Osteoblast (primary cell): ENCODE measurements around the gene CACNG1. TPM values are rescaled to one million over a fixed set of nuclear protein-coding genes. Genes with fewer than 3 reads are reported as not detected.

ENCODE experiments used
- DNase-seq: peaks from one replicate; pipeline ENCODE4 v3.0.0; 2011; ENCODE audit warnings: low spot score, mixed read lengths; ENCODE audit not compliant: insufficient read length; ENCODE audit errors: missing footprints
- H2AFZ ChIP-seq: 2 replicates; pipeline ENCODE4 v1.6.0; 2011; ENCODE audit warnings: mild to moderate bottlenecking, low read length
- H3K27ac ChIP-seq: 2 replicates; pipeline ENCODE4 v1.5.1; 2011; ENCODE audit warnings: mild to moderate bottlenecking, low read depth, low read length, moderate library complexity
- H3K27me3 ChIP-seq: 2 replicates; pipeline ENCODE4 v1.6.0; 2012; ENCODE audit warnings: mild to moderate bottlenecking, control low read depth, inconsistent platforms, low read length, moderate library complexity; ENCODE audit not compliant: insufficient read depth
- H3K36me3 ChIP-seq: 2 replicates; pipeline ENCODE4 v1.5.1; 2011; ENCODE audit warnings: mild to moderate bottlenecking, low read length, control low read depth, moderate library complexity; ENCODE audit not compliant: insufficient read depth
- H3K4me1 ChIP-seq: 2 replicates; pipeline ENCODE4 v1.5.1; 2011; ENCODE audit warnings: mild to moderate bottlenecking, low read length, control low read depth, moderate library complexity; ENCODE audit not compliant: insufficient read depth
- H3K4me2 ChIP-seq: 2 replicates; pipeline ENCODE4 v1.6.0; 2011; ENCODE audit warnings: mild to moderate bottlenecking, low read length; ENCODE audit not compliant: insufficient read depth
- H3K4me3 ChIP-seq: fragments of 200-600 bp; sonication (generic); 3 replicates; pipeline ENCODE4 v1.5.1; 2012; ENCODE audit warnings: mild to moderate bottlenecking, low read length, inconsistent platforms; ENCODE audit not compliant: insufficient read depth
- H3K79me2 ChIP-seq: 2 replicates; pipeline ENCODE4 v1.6.0; 2012; ENCODE audit warnings: mild to moderate bottlenecking, low read length, control low read depth, inconsistent platforms; ENCODE audit not compliant: insufficient read depth
- H3K9me3 ChIP-seq: 2 replicates; pipeline ENCODE4 v1.5.1; 2011; ENCODE audit warnings: low read depth, low read length, control low read depth
- H4K20me1 ChIP-seq: 2 replicates; pipeline ENCODE4 v1.6.0; 2012; ENCODE audit warnings: mild to moderate bottlenecking, low read length, control low read depth; ENCODE audit not compliant: insufficient read depth
- CTCF ChIP-seq: IDR thresholded peaks from 2 replicates; pipeline ENCODE4 v1.5.1; 2011; ENCODE audit warnings: mild to moderate bottlenecking, low read depth, low read length, moderate library complexity; ENCODE audit errors: extremely low read depth
- total RNA-seq: library from RNA; depleted of rRNA; stranded (reverse); fragments of >200 nt; gene quantifications from 2 replicates; pipeline ENCODE4 v1.2.3, GENCODE V29; 2012

CACNG1 gene
- total RNA-seq, 1 donor: not detected

- no peaks in the 10 kb centered on the region for H3K4me1 ChIP-seq
- H3K4me2 ChIP-seq: no peak overlapping the region
- H3K4me3 ChIP-seq: no peak overlapping the region
- no peaks in the 10 kb centered on the region for H3K79me2 ChIP-seq
- peaks cover 24% of the 10 kb centered on the region for H3K27me3 ChIP-seq
- H2AFZ ChIP-seq: no peak overlapping the region
- TF ChIP-seq CTCF: no peak
- DNase-seq: no peak
- no peaks in the 10 kb centered on the region for H3K9me3 ChIP-seq
- no peaks in the 10 kb centered on the region for H3K36me3 ChIP-seq
- H4K20me1 ChIP-seq: no peaks in the 10 kb centered on the region
- H3K27ac ChIP-seq: no peak overlapping the region
These were observed 19.1 kb upstream of the CACNG1 start for GRCh38 chr17:67025216-67025792.

- Histone ChIP-seq H3K27ac (no peak overlapping the region), H4K20me1 (no peaks in the 10 kb centered on the region), H3K36me3 (no peaks in the 10 kb centered on the region), H2AFZ (no peak overlapping the region), H3K27me3 (peaks cover 16% of the 10 kb centered on the region), H3K4me3 (no peak overlapping the region), H3K79me2 (no peaks in the 10 kb centered on the region), H3K4me2 (no peak overlapping the region), H3K4me1 (no peaks in the 10 kb centered on the region), H3K9me3 (no peaks in the 10 kb centered on the region)
- no peak for DNase-seq
- no peak for TF ChIP-seq CTCF
These were observed 18.0 kb upstream of the CACNG1 start for GRCh38 chr17:67026341-67026740.

GRCh38 chr17:67027031-67027628 lies 17.2 kb upstream of the CACNG1 start:
- peaks cover 9% of the 10 kb centered on the region for H3K27me3 ChIP-seq
- no peak overlapping the region for H3K4me2 ChIP-seq
- no peaks in the 10 kb centered on the region for H3K36me3 ChIP-seq
- no peak overlapping the region for H3K4me3 ChIP-seq
- H3K4me1 ChIP-seq: no peaks in the 10 kb centered on the region
- no peak overlapping the region for H3K27ac ChIP-seq
- peak; percentile 88 for DNase-seq
- no peaks in the 10 kb centered on the region for H3K9me3 ChIP-seq
- no peak overlapping the region for H2AFZ ChIP-seq
- no peaks in the 10 kb centered on the region for H4K20me1 ChIP-seq
- H3K79me2 ChIP-seq: no peaks in the 10 kb centered on the region
- TF ChIP-seq CTCF: no peak

GRCh38 chr17:67030641-67031040 lies 13.7 kb upstream of the CACNG1 start:
- Histone ChIP-seq H3K27me3 (peaks cover 8% of the 10 kb centered on the region), H3K4me1 (no peaks in the 10 kb centered on the region), H3K4me3 (no peak overlapping the region), H3K4me2 (no peak overlapping the region), H3K36me3 (no peaks in the 10 kb centered on the region), H3K27ac (no peak overlapping the region), H4K20me1 (no peaks in the 10 kb centered on the region), H3K79me2 (no peaks in the 10 kb centered on the region), H2AFZ (no peak overlapping the region), H3K9me3 (no peaks in the 10 kb centered on the region)
- no peak for TF ChIP-seq CTCF
- DNase-seq: no peak
